DOHH2 (cell line): Measurements from ENCODE around the gene KCNQ1.

Experiments
- CTCF ChIP-seq: fragments of 200-600 bp; sonication (generic); IDR thresholded peaks from one replicate; pipeline ENCODE4 v1.5.1; 2014; ENCODE audit warnings: antibody characterized with exemption, mild to moderate bottlenecking, low read depth, low read length; ENCODE audit not compliant: poor library complexity, severe bottlenecking
- EZH2phosphoT487 ChIP-seq: fragments of 200-600 bp; sonication (generic); IDR thresholded peaks from 2 replicates; pipeline ENCODE4 v1.6.1; 2017; ENCODE audit warnings: borderline replicate concordance, mild to moderate bottlenecking, antibody characterized with exemption, low read length, moderate library complexity, mixed read lengths

- TF ChIP-seq CTCF, result no peak
- no peak for TF ChIP-seq EZH2phosphoT487
Observed at GRCh38 chr11:2406878-2407410, 37.9 kb upstream of the KCNQ1 start.
